HG03521 (cell line): Measurements from ENCODE around the gene ZGLP1.
"Not testable (repeated sequence)": the region's sequence is repeated elsewhere in the genome, so short reads cannot be mapped to it uniquely, and the experiment has no call there.

ENCODE experiments used
- ATAC-seq: cut with Tn5 transposase; IDR thresholded peaks from one replicate; pipeline ENCODE4 v1.9.1; 2021; ENCODE audit warnings: mild to moderate bottlenecking, moderate library complexity; ENCODE audit not compliant: unreplicated experiment

The ZGLP1 gene

GRCh38 chr19:10283301-10284064, 26.1 kb downstream of the ZGLP1 start:
- no peak for ATAC-seq

GRCh38 chr19:10282043-10282442, 27.6 kb downstream of the ZGLP1 start:
- ATAC-seq: not testable (repeated sequence)

- ATAC-seq: no peak
These were observed 29.7 kb downstream of the ZGLP1 start for GRCh38 chr19:10279737-10280442.

DNA sequence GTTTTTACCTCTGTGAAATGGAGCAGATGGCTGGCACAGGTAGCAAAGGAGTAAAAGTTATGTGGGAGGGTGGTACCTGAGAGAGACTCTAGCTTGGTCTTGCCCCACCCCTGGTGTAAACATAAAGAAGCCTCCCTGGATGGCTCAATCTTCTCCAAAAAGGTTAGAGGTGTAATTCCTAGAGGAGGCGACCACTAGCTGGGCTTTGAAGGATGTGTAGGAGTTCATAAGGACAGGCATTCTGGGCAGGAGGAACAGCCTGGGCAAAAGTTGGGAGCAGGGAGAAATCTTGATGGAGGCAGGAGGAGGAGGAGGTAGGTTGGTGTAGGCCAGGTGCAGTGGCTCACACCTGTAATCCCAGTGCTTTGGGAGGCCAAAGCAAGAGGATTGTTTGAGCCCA, 30.7 kb downstream of the ZGLP1 start:
- ATAC-seq: no peak

DNA sequence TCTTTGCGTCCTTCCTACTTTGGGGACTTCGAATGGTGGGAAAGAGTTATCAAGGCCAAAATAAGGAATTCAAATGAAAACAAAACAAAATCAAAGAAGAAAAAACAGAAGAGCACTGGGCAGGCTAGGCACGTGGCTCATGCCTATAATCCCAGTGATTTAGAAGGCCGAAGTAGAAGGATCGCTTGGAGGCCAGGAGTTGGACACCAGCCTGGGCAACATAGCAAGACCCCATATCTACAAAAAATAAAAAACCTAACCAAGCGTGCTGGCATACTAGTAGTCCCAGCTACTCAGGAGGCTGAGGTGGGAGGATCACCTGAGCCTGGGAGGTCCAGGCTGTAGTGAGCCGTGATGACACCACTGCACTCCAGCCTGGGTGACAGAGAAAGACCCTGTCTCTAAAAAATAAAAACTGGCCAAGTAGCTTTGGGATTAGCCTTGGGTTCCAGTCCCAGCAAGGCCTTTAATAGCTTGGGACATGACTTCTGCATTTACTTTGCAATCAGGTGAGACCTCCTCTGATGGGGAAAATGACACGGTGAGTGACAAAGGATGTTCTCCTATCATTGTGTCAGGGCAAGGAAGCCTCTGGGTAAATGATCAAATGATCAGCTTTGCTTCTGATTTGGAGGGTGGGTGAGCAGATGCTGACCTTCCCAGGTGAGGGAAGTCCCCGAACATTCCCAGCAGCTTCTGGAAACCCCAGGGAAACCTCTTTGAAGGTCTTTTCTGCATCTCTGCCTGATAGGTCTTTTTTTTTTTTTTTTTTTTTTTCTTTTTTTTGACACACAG, 31.6 kb downstream of the ZGLP1 start:
- ATAC-seq: no peak

DNA sequence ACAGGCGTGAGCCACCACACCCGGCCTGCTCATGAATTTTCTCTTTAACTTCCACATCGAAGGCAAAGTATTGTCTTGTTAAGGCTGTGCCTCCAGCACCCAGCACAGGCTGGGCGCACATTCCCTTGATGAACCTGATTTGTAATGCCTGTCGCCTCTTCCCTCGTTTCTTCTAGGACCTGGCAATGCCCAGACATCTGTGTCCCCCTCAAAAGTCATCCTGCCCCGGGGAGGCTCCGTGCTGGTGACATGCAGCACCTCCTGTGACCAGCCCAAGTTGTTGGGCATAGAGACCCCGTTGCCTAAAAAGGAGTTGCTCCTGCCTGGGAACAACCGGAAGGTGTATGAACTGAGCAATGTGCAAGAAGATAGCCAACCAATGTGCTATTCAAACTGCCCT, 35.0 kb downstream of the ZGLP1 start:
- no peak for ATAC-seq

DNA sequence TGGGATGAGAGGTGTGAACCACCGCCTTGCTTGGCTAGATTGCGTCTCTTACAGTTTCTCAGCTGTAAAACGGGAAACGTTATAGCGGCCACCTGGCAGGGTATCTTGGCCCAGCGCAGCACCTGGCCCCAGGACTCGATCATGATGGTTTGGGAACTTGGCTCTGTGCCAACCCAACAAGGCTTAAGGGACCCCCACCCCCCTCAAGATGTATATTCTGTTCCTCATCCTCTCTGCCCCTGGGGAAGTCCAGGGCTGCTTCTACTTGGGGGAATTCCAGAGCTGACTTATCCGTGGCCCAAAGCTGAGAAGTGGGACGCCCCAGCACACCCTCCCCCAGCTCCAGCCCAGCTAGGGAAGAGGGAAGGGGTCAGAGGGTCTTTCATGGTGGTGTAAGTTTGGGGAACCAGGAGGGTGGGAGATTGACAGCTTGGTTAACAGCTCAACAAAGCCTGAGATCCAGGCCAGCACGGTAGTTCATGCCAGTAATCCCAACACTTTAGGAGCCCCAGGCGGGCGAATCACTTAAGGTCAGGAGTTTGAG, 38.0 kb downstream of the ZGLP1 start:
- no peak for ATAC-seq

DNA sequence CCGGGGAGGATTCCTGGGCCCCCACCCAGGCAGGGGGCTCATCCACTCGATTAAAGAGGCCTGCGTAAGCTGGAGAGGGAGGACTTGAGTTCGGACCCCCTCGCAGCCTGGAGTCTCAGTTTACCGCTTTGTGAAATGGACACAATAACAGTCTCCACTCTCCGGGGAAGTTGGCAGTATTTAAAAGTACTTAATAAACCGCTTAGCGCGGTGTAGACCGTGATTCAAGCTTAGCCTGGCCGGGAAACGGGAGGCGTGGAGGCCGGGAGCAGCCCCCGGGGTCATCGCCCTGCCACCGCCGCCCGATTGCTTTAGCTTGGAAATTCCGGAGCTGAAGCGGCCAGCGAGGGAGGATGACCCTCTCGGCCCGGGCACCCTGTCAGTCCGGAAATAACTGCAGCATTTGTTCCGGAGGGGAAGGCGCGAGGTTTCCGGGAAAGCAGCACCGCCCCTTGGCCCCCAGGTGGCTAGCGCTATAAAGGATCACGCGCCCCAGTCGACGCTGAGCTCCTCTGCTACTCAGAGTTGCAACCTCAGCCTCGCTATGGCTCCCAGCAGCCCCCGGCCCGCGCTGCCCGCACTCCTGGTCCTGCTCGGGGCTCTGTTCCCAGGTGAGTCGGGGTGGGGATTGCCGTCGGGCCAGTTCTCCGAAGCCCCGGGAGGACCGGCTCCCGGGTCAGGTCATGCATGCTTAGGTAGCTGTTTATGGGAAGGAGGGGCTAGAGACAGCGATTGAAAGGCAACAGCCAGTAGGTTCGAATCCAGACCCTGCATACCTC, 38.8 kb downstream of the ZGLP1 start, which contains the start of gene ICAM1:
ICAM1 (plus strand) TSS at position 505 of the 779 bp plus-strand sequence; CDS start at position 545, 40 bp downstream.
- peak; percentile 46 for ATAC-seq

DNA sequence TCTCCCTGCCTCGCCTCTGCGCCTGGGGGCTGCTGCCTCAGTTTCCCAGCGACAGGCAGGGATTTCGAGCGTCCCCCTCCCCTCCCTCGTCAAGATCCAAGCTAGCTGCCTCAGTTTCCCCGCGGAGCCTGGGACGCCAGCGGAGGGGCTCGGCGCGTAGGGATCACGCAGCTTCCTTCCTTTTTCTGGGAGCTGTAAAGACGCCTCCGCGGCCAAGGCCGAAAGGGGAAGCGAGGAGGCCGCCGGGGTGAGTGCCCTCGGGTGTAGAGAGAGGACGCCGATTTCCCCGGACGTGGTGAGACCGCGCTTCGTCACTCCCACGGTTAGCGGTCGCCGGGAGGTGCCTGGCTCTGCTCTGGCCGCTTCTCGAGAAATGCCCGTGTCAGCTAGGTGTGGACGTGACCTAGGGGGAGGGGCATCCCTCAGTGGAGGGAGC, 39.4 kb downstream of the ZGLP1 start:
- ATAC-seq: peak; percentile 34

DNA sequence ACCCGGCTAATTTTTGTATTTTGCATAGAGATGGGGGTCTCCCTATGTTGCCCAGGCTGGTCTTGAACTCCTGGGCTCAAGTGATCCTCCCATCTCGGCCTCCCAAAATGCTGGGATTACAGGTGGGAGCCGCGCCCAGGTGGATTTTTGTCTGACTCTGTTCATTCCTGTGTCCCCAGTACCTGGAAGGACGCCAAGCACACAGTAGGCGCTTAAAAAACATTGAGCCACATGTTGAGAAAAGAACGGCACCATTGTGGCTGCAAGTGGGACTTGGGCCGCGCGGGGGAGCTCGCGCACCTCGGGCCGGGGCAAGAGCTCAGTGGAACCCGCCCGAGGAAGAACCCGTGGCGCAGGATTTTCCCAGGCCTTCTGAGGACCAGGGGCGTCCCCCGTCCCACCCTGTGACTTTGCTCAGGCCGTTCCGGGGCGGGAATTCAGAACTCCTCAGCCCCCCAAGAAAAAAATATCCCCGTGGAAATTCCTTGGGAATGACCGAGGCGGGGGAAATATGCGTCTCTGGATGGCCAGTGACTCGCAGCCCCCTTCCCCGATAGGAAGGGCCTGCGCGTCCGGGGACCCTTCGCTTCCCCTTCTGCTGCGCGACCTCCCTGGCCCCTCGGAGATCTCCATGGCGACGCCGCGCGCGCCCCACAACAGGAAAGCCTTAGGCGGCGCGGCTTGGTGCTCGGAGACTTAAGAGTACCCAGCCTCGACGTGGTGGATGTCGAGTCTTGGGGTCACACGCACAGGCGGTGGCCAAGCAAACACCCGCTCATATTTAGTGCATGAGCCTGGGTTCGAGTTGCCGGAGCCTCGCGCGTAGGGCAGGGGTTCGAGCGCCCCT, 40.1 kb downstream of the ZGLP1 start:
- ATAC-seq: peak; percentile 38

DNA sequence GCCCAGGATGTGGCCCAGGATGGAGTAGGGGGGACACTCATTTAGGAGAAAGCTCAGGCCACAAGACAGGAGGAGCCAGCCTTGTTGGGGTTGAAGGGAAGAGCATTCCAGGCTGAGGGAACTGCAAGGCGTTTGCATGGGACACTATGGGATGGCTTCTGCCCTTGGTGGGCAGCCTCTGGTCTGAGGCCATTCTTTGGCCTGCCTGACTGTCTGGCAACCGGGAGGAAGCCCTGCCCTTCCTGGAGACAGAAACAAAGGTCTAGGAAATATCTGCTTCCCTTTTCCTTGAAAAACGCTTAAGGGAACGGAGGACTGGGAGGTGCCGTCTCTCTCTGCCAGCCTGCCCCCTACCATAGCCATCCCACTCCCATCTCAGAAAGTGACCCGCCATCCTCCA, 41.5 kb downstream of the ZGLP1 start:
- ATAC-seq: no peak

- ATAC-seq: no peak
These were observed 42.9 kb downstream of the ZGLP1 start for GRCh38 chr19:10266706-10267105.

DNA sequence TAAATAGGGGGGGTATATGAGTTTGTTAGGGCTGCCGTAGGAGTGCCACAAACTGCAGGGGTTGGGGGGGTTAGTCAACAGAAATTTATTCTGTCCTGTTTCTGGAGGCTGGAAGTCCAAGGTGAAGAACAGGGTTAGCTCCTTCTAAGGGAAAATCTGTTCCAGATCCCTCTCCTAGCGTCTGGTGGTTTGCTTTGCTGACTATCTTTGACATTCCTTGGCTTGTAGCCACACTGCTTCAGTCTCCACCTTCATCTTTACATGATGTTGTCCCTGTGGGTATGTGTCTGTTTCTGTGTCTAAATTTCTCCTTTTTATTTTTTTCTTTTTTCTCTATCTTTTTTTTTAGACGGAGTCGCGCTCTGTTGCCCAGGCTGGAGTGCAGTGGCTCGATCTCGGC, 46.8 kb downstream of the ZGLP1 start:
- ATAC-seq: no peak

- no peak for ATAC-seq
These were observed 49.5 kb downstream of the ZGLP1 start for GRCh38 chr19:10260141-10260584.

GRCh38 chr19:10259162-10259905, 50.3 kb downstream of the ZGLP1 start:
- ATAC-seq: no peak

GRCh38 chr19:10258080-10258710, 51.4 kb downstream of the ZGLP1 start:
- ATAC-seq: no peak

DNA sequence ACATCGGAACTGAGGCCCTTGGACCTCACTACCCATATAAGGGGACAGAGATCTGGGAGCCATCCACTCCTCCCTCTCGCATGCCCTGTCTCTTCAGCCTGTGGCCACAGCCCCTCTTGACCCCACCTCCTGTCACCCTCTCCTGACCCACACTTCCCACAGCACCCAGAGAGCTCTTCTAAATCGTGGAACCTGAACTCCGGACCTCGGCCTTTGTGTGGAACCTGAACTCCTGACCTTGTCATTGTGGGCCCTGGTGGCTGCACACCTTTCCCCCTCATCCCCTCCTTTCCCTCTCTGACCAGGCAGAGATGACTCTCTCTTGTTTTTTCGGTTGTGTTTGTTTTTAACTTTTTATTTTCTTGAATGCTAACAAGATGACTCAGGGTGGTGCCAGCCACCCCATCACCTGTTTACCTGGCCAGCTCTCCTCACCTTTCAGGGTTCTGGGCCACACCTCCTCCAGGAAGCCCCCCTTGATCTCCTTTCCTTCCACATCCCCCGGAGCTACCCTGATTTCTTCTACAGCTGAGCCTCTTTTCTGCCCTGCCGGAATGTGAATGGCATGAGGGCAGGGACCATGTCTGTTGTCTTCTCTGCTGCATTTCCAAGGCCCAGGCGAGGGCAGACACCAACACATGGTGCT, 52.5 kb downstream of the ZGLP1 start:
- no peak for ATAC-seq

- ATAC-seq: no peak
These were observed 53.1 kb downstream of the ZGLP1 start for GRCh38 chr19:10256551-10256950.
